ENCODE results near the gene NSUN6.

- no peak for TF ChIP-seq POLR2A (IDR thresholded peaks at IDR 0.05; ENCODE audit: low read length)
- no peak for TF ChIP-seq GATA1 (IDR thresholded peaks at IDR 0.05; ENCODE audit: low read depth, low read length)
Measured at GRCh38 chr10:18689498-18689897, 38.1 kb upstream of the NSUN6 start.

Measured in erythroblast (primary cell).